ENCODE data around the gene BOLA2B.

- TF ChIP-seq POLR2A (IDR thresholded peaks at IDR 0.05; ENCODE audit: low read length) (no peak), GATA1 (IDR thresholded peaks at IDR 0.05; ENCODE audit: low read depth, low read length) (no peak)
Observed at GRCh38 chr16:30151091-30151490, 42.4 kb downstream of the BOLA2B start.
